Raji (cell line): ENCODE measurements around the gene LRRC27.

Experiments
- POLR2A ChIP-seq: IDR thresholded peaks from 2 replicates; pipeline ENCODE4 v1.6.1; 2011; ENCODE audit warnings: low read depth, low read length, control low read depth; ENCODE audit not compliant: insufficient read depth

The LRRC27 gene

GRCh38 chr10:132384618-132385388, 52.8 kb downstream of the LRRC27 start:
- TF ChIP-seq POLR2A = no peak

GRCh38 chr10:132385389-132385667, 53.3 kb downstream of the LRRC27 start:
- TF ChIP-seq POLR2A = no peak

GRCh38 chr10:132385721-132386418, 53.9 kb downstream of the LRRC27 start:
- no peak for TF ChIP-seq POLR2A

GRCh38 chr10:132386419-132386831, 54.4 kb downstream of the LRRC27 start:
- no peak for TF ChIP-seq POLR2A

GRCh38 chr10:132387764-132388210, 55.8 kb downstream of the LRRC27 start:
- no peak for TF ChIP-seq POLR2A

- no peak for TF ChIP-seq POLR2A
These were observed 57.0 kb downstream of the LRRC27 start for GRCh38 chr10:132388891-132389432.

- no peak for TF ChIP-seq POLR2A
These were observed 57.6 kb downstream of the LRRC27 start for GRCh38 chr10:132389433-132390169.

GRCh38 chr10:132390170-132390920, 58.4 kb downstream of the LRRC27 start:
- no peak for TF ChIP-seq POLR2A

GRCh38 chr10:132390921-132391675, 59.1 kb downstream of the LRRC27 start:
- no peak for TF ChIP-seq POLR2A

- no peak for TF ChIP-seq POLR2A
These were observed 59.7 kb downstream of the LRRC27 start for GRCh38 chr10:132391676-132392020.

GRCh38 chr10:132392184-132392800, 60.3 kb downstream of the LRRC27 start:
- TF ChIP-seq POLR2A = no peak

- no peak for TF ChIP-seq POLR2A
These were observed 61.1 kb downstream of the LRRC27 start for GRCh38 chr10:132392811-132393694.

- no peak for TF ChIP-seq POLR2A
These were observed 61.7 kb downstream of the LRRC27 start for GRCh38 chr10:132393695-132394181.
